Neuronal stem cell (in vitro differentiated cells): ENCODE measurements around the gene MDN1.

Experiments
- DNase-seq: peaks from one replicate; pipeline ENCODE4 v3.0.0-alpha.2; 2013; ENCODE audit warnings: low spot score
- H2AFZ ChIP-seq: one replicate; pipeline ENCODE4 v1.6.1; 2013; ENCODE audit warnings: mild to moderate bottlenecking, low read length, inconsistent platforms
- H2AK5ac ChIP-seq: 2 replicates; pipeline ENCODE4 v1.6.1; 2013; ENCODE audit warnings: low read depth, mild to moderate bottlenecking, inconsistent platforms, low read length, moderate library complexity, mixed read lengths
- H2BK120ac ChIP-seq: 2 replicates; pipeline ENCODE4 v1.6.1; 2013; ENCODE audit warnings: low read depth, mild to moderate bottlenecking, inconsistent platforms, low read length, moderate library complexity, mixed read lengths
- H2BK12ac ChIP-seq: one replicate; pipeline ENCODE4 v1.6.1; 2013; ENCODE audit warnings: low read length, inconsistent platforms
- H2BK15ac ChIP-seq: 2 replicates; pipeline ENCODE4 v1.6.1; 2013; ENCODE audit warnings: mild to moderate bottlenecking, low read length, inconsistent platforms, mixed read lengths
- H2BK5ac ChIP-seq: one replicate; pipeline ENCODE4 v1.6.1; 2013; ENCODE audit warnings: inconsistent platforms, mild to moderate bottlenecking, low read length, moderate library complexity
- H3K14ac ChIP-seq: one replicate; pipeline ENCODE4 v1.6.1; 2013; ENCODE audit warnings: low read length, inconsistent platforms
- H3K18ac ChIP-seq: 2 replicates; pipeline ENCODE4 v1.6.1; 2013; ENCODE audit warnings: low read length, inconsistent platforms
- H3K23ac ChIP-seq: 2 replicates; pipeline ENCODE4 v1.6.1; 2013; ENCODE audit warnings: low read depth, mild to moderate bottlenecking, mixed read lengths, low read length, inconsistent platforms; ENCODE audit not compliant: poor library complexity
- H3K27ac ChIP-seq: replicated peaks from 3 replicates; pipeline ENCODE4 v1.5.1; 2013; ENCODE audit warnings: low read length, inconsistent platforms
- H3K27me3 ChIP-seq, 3 experiments: 2 replicates each; pipeline ENCODE4 v1.6.1; 2013; ENCODE audit warnings: low read length in 3 of 3, mild to moderate bottlenecking in 2 of 3, inconsistent platforms in 1 of 3, low read depth in 1 of 3, mixed read lengths in 1 of 3, moderate library complexity in 1 of 3; ENCODE audit not compliant: control insufficient read depth in 3 of 3, insufficient read depth in 3 of 3
- H3K36me3 ChIP-seq, 2 donors: replicated peaks in 1 of 2; 2 replicates each; pipeline ENCODE4 v1.6.1; 2013; ENCODE audit warnings: low read length in 2 of 2; ENCODE audit not compliant: control insufficient read depth in 2 of 2, insufficient read depth in 2 of 2
- H3K4ac ChIP-seq: 2 replicates; pipeline ENCODE4 v1.6.1; 2013; ENCODE audit warnings: inconsistent platforms, mild to moderate bottlenecking, low read length, moderate library complexity
- H3K4me1 ChIP-seq, 2 donors: 1 replicate in 1 of 2; 2 replicates in 1 of 2; pipeline ENCODE4 v1.6.1; 2013; ENCODE audit warnings: low read length in 2 of 2, low read depth in 1 of 2; ENCODE audit not compliant: control insufficient read depth in 2 of 2, insufficient read depth in 1 of 2
- H3K4me2 ChIP-seq: one replicate; pipeline ENCODE4 v1.6.1; 2013; ENCODE audit warnings: mild to moderate bottlenecking, low read length, inconsistent platforms; ENCODE audit not compliant: insufficient read depth, poor library complexity, severe bottlenecking
- H3K4me3 ChIP-seq, 2 donors: 2 replicates each; pipeline ENCODE4 v1.5.1; 2013; ENCODE audit warnings: low read length in 2 of 2, mild to moderate bottlenecking in 2 of 2, inconsistent platforms in 1 of 2, moderate library complexity in 1 of 2
- H3K79me1 ChIP-seq: one replicate; pipeline ENCODE4 v1.6.1; 2013; ENCODE audit warnings: low read depth, mild to moderate bottlenecking, inconsistent platforms, low read length, moderate library complexity
- H3K9ac ChIP-seq: one replicate; pipeline ENCODE4 v1.6.1; 2013; ENCODE audit warnings: mild to moderate bottlenecking, low read depth, low read length, inconsistent platforms; ENCODE audit not compliant: poor library complexity
- H3K9me3 ChIP-seq, 2 donors: replicated peaks in 1 of 2; 2 replicates each; pipeline versions ENCODE3 to v1.6.1; 2013; ENCODE audit warnings: low read length in 2 of 2, mild to moderate bottlenecking in 2 of 2, inconsistent platforms in 1 of 2, low read depth in 1 of 2, mixed read lengths in 1 of 2, moderate library complexity in 1 of 2; ENCODE audit not compliant: control insufficient read depth in 2 of 2, insufficient read depth in 1 of 2
- H4K8ac ChIP-seq: one replicate; pipeline ENCODE4 v1.6.1; 2013; ENCODE audit warnings: low read depth, mild to moderate bottlenecking, inconsistent platforms, low read length, moderate library complexity
- H4K91ac ChIP-seq: one replicate; pipeline ENCODE4 v1.6.1; 2013; ENCODE audit warnings: low read length, low read depth, mild to moderate bottlenecking, inconsistent platforms; ENCODE audit not compliant: poor library complexity
- WGBS, 2 donors: extraction: QIAGEN DNeasy Blood & Tissue Kit; methylation state at CpG; one replicate each; pipeline ENCODE4 v1.1.7; 2013; ENCODE audit warnings: missing lambda C conversion rate in 2 of 2, mixed read lengths in 1 of 2; ENCODE audit not compliant: insufficient read length in 2 of 2, insufficient replicate concordance in 1 of 2; ENCODE audit errors: extremely low coverage in 2 of 2; 5-methylcytosine and 5-hydroxymethylcytosine counted together

Gene MDN1

DNA sequence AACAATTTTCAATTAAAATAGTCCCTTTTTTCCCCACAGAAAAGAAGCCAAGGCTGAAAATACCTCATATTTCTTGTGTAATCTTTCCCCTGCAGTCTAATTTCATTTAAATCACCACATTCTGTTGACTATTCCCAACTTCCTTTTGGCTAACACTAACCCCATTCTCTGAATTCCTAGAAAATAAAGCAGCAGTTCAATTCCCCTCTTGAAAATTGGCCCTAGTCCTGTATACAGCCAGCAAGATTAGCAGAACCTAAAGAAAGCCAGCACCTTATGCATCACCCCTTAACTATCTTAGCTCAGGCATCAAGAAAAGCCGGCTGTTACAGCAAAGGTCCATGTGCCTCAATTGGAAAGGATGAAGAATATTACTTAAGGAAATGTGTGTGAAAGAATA is 69.7 kb downstream of the MDN1 start:
- Histone ChIP-seq H3K4me2 (no peak overlapping the region), H2BK12ac (no peak overlapping the region), H3K4me1 (no peaks in the 10 kb centered on the region), H3K4ac (no peak overlapping the region), H2BK15ac (no peak overlapping the region), H2BK120ac (no peak overlapping the region), H3K27ac (no peak overlapping the region), H2AK5ac (no peak overlapping the region), H3K18ac (no peak overlapping the region), H3K27me3 (peaks cover 0 to 2% (median 0%) of the 10 kb centered on the region in 3 experiments), H3K36me3 (peaks cover 21 to 94% of the 10 kb centered on the region in 2 donors), H3K9ac (no peak overlapping the region), H3K23ac (no peak overlapping the region), H4K91ac (no peak overlapping the region), H3K9me3 (no peaks in the 10 kb centered on the region), H2AFZ (no peak overlapping the region), H3K79me1 (no peaks in the 10 kb centered on the region), H2BK5ac (no peak overlapping the region), H3K14ac (no peak overlapping the region), H3K4me3 (no peak overlapping the region), H4K8ac (no peak overlapping the region)
- no CpG with 5 or more reads among the region's 1 CpG for WGBS, 2 donors
- no peak for DNase-seq

DNA sequence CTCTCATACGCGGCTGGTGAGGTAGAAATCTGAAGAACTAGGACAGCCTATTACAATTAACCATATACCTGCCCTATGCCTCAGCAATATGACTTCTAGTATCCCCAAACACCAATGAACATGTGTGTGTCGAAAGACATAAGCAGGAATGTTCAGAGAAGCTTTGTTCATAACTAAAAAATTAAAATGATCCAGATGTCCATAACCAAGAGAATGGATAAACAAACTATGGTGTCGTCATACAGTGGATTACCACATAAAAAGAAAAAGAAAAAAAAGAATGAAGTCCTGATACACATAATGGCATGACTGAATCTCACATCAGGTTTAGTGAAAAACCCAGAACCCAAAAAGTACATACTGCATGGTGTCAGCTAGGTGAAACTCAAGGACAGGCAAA is 73.9 kb downstream of the MDN1 start:
- H3K4me3 ChIP-seq: no peak overlapping the region
- H3K27me3 ChIP-seq: no peaks in the 10 kb centered on the region
- H3K14ac ChIP-seq: no peak overlapping the region
- no peak overlapping the region for H4K8ac ChIP-seq
- H3K4me1 ChIP-seq: no peaks in the 10 kb centered on the region
- no peak overlapping the region for H3K4ac ChIP-seq
- H3K4me2 ChIP-seq: no peak overlapping the region
- H2AK5ac ChIP-seq: no peak overlapping the region
- no peaks in the 10 kb centered on the region for H3K79me1 ChIP-seq
- no peak overlapping the region for H2AFZ ChIP-seq
- H3K18ac ChIP-seq: no peak overlapping the region
- H3K9me3 ChIP-seq: no peaks in the 10 kb centered on the region
- H3K9ac ChIP-seq: no peak overlapping the region
- H3K36me3 ChIP-seq: peaks cover 22 to 89% of the 10 kb centered on the region in 2 donors
- no peak for DNase-seq
- no peak overlapping the region for H2BK15ac ChIP-seq
- H3K23ac ChIP-seq: no peak overlapping the region
- no CpG with 5 or more reads among the region's 4 CpGs for WGBS, 2 donors
- no peak overlapping the region for H3K27ac ChIP-seq
- H2BK12ac ChIP-seq: no peak overlapping the region
- no peak overlapping the region for H2BK120ac ChIP-seq
- H4K91ac ChIP-seq: no peak overlapping the region
- no peak overlapping the region for H2BK5ac ChIP-seq

DNA sequence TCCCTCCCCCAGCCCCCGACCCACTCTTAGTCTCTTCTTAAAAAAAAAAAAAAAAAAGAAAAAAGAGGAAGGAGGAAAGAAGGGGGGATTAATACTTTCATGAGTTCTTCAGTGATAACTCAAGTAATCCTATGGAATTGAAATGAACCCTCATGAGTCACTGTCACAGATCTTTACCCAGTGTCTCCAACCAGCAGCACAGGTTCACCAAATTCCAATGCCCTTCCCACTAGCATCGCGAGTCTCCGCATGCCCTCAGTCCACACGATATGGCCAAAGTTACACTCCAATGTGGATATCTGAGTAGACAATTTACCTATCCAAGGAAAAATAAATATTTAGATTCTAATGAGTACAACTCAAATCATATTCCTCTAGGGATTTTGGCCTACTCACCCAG is 74.5 kb downstream of the MDN1 start:
- Histone ChIP-seq H3K23ac (no peak overlapping the region), H3K4me3 (no peak overlapping the region), H3K4me1 (no peaks in the 10 kb centered on the region), H2BK12ac (no peak overlapping the region), H3K4me2 (no peak overlapping the region), H2BK5ac (no peak overlapping the region), H3K4ac (no peak overlapping the region), H3K36me3 (peaks cover 19 to 89% of the 10 kb centered on the region in 2 donors), H3K27me3 (no peaks in the 10 kb centered on the region), H3K14ac (no peak overlapping the region), H3K79me1 (no peaks in the 10 kb centered on the region), H3K9me3 (no peaks in the 10 kb centered on the region), H2BK120ac (no peak overlapping the region), H3K18ac (no peak overlapping the region), H3K9ac (no peak overlapping the region), H2AK5ac (no peak overlapping the region), H3K27ac (no peak overlapping the region), H4K91ac (no peak overlapping the region), H2AFZ (no peak overlapping the region), H4K8ac (no peak overlapping the region), H2BK15ac (no peak overlapping the region)
- no CpG with 5 or more reads among the region's 5 CpGs for WGBS, 2 donors
- DNase-seq: no peak

- Histone ChIP-seq H3K23ac (no peak overlapping the region), H3K14ac (no peak overlapping the region), H3K27ac (no peak overlapping the region), H3K36me3 (peaks cover 14 to 75% of the 10 kb centered on the region in 2 donors), H2BK15ac (no peak overlapping the region), H3K4me1 (no peaks in the 10 kb centered on the region), H2BK120ac (no peak overlapping the region), H3K4ac (no peak overlapping the region), H3K4me2 (no peak overlapping the region), H3K4me3 (no peak overlapping the region), H3K27me3 (no peaks in the 10 kb centered on the region), H4K8ac (no peak overlapping the region), H3K9ac (no peak overlapping the region), H2AFZ (no peak overlapping the region), H3K79me1 (no peaks in the 10 kb centered on the region), H4K91ac (no peak overlapping the region), H3K18ac (no peak overlapping the region), H3K9me3 (no peaks in the 10 kb centered on the region), H2BK12ac (no peak overlapping the region), H2BK5ac (no peak overlapping the region), H2AK5ac (no peak overlapping the region)
- no peak for DNase-seq
- WGBS, 2 donors: no CpG with 5 or more reads among the region's 3 CpGs
Observed at GRCh38 chr6:89736893-89737292, 82.7 kb downstream of the MDN1 start.
